ENCODE measurements around the gene TRABD2B.

The TRABD2B gene

GRCh38 chr1:47967864-47968555, 29.2 kb downstream of the TRABD2B start:
- H3K27ac ChIP-seq (ENCODE audit: low read length), result no peak overlapping the region
- TF ChIP-seq CTCF (IDR thresholded peaks at IDR 0.05; ENCODE audit: borderline replicate concordance, extremely low read depth, low read length, poor library complexity, severe bottlenecking), result no peak
- TF ChIP-seq EZH2 (IDR thresholded peaks at IDR 0.05; ENCODE audit: borderline replicate concordance, low read depth, low read length, severe bottlenecking), result no peak
- H3K36me3 ChIP-seq (ENCODE audit: insufficient read depth, low read length), result no peaks in the 10 kb centered on the region
- H3K9ac ChIP-seq (ENCODE audit: low read depth, low read length), result no peak overlapping the region
- ATAC-seq (ENCODE audit: insufficient read depth, low read depth) (no peak), DNase-seq (no peak)
- no peaks in the 10 kb centered on the region for H4K20me1 ChIP-seq (ENCODE audit: insufficient read depth, low read length)
- H2AFZ ChIP-seq (ENCODE audit: low read depth, low read length), result no peak overlapping the region
- no peaks in the 10 kb centered on the region for H3K79me2 ChIP-seq (ENCODE audit: insufficient read depth, low read length)
- no peaks in the 10 kb centered on the region for H3K9me3 ChIP-seq (ENCODE audit: insufficient read depth, low read length, severe bottlenecking)
- H3K4me2 ChIP-seq (ENCODE audit: insufficient read depth, low read length), result no peak overlapping the region
- no peaks in the 10 kb centered on the region for H3K4me1 ChIP-seq (ENCODE audit: insufficient read depth, low read length)
- peaks cover 7% of the 10 kb centered on the region for H3K27me3 ChIP-seq (ENCODE audit: insufficient read depth, low read length, poor library complexity)
- H3K4me3 ChIP-seq (ENCODE audit: low read depth in 1 of 2, low read length in 2 of 2), result no peak overlapping the region

- Histone ChIP-seq H3K36me3 (ENCODE audit: insufficient read depth, low read length) (no peaks in the 10 kb centered on the region), H3K79me2 (ENCODE audit: insufficient read depth, low read length) (no peaks in the 10 kb centered on the region), H3K9ac (ENCODE audit: low read depth, low read length) (no peak overlapping the region), H3K27ac (ENCODE audit: low read length) (no peak overlapping the region), H3K4me2 (ENCODE audit: insufficient read depth, low read length) (no peak overlapping the region), H4K20me1 (ENCODE audit: insufficient read depth, low read length) (no peaks in the 10 kb centered on the region), H3K9me3 (ENCODE audit: insufficient read depth, low read length, severe bottlenecking) (no peaks in the 10 kb centered on the region), H3K27me3 (ENCODE audit: insufficient read depth, low read length, poor library complexity) (peaks cover 7% of the 10 kb centered on the region), H3K4me3 (ENCODE audit: low read depth in 1 of 2, low read length in 2 of 2) (no peak overlapping the region), H2AFZ (ENCODE audit: low read depth, low read length) (no peak overlapping the region), H3K4me1 (ENCODE audit: insufficient read depth, low read length) (no peaks in the 10 kb centered on the region)
- no peak for DNase-seq
- no peak for TF ChIP-seq EZH2 (IDR thresholded peaks at IDR 0.05; ENCODE audit: borderline replicate concordance, low read depth, low read length, severe bottlenecking)
- TF ChIP-seq CTCF (IDR thresholded peaks at IDR 0.05; ENCODE audit: borderline replicate concordance, extremely low read depth, low read length, poor library complexity, severe bottlenecking), result no peak
- no peak for ATAC-seq (ENCODE audit: insufficient read depth, low read depth)
Measured at GRCh38 chr1:47965816-47966215, 31.4 kb downstream of the TRABD2B start.

- no peaks in the 10 kb centered on the region for H3K4me1 ChIP-seq (ENCODE audit: insufficient read depth, low read length)
- H3K9me3 ChIP-seq (ENCODE audit: insufficient read depth, low read length, severe bottlenecking), result no peaks in the 10 kb centered on the region
- H3K27ac ChIP-seq (ENCODE audit: low read length), result no peak overlapping the region
- no peaks in the 10 kb centered on the region for H4K20me1 ChIP-seq (ENCODE audit: insufficient read depth, low read length)
- no peak for DNase-seq
- ATAC-seq (ENCODE audit: insufficient read depth, low read depth), result no peak
- H3K9ac ChIP-seq (ENCODE audit: low read depth, low read length), result no peak overlapping the region
- TF ChIP-seq CTCF (IDR thresholded peaks at IDR 0.05; ENCODE audit: borderline replicate concordance, extremely low read depth, low read length, poor library complexity, severe bottlenecking) (no peak), EZH2 (IDR thresholded peaks at IDR 0.05; ENCODE audit: borderline replicate concordance, low read depth, low read length, severe bottlenecking) (no peak)
- no peak overlapping the region for H3K4me2 ChIP-seq (ENCODE audit: insufficient read depth, low read length)
- H3K4me3 ChIP-seq (ENCODE audit: low read depth in 1 of 2, low read length in 2 of 2), result no peak overlapping the region
- H2AFZ ChIP-seq (ENCODE audit: low read depth, low read length), result no peak overlapping the region
- no peaks in the 10 kb centered on the region for H3K79me2 ChIP-seq (ENCODE audit: insufficient read depth, low read length)
- no peaks in the 10 kb centered on the region for H3K27me3 ChIP-seq (ENCODE audit: insufficient read depth, low read length, poor library complexity)
- no peaks in the 10 kb centered on the region for H3K36me3 ChIP-seq (ENCODE audit: insufficient read depth, low read length)
Measured at GRCh38 chr1:47964636-47965035, 32.5 kb downstream of the TRABD2B start.

Measured in DND-41 (cell line).